SK-N-SH (cell line): ENCODE results near the gene TMEM132D. TPM values are rescaled to one million over a fixed set of nuclear protein-coding genes. Genes with fewer than 3 reads are reported as not detected.

Experiments used
- CTCF ChIA-PET: fragments of 300-600, 350-600 bp; formaldehyde crosslinking; extraction: SDS; loops from one replicate; lab custom pipeline; 2021; lab: Yijun Ruan, JAX
- POLR2A ChIA-PET: fragments of 350-600 bp; sonication (Branson Sonifier 250); formaldehyde crosslinking; extraction: SDS; loops from one replicate; lab custom pipeline; 2020; ENCODE audit warnings: antibody characterized with exemption, inconsistent platforms; lab: Yijun Ruan, JAX
- DNase-seq: peaks from one replicate; pipeline ENCODE4 v3.0.0; 2012
- H2AFZ ChIP-seq: fragments of 200-600 bp; sonication (generic); 2 replicates; pipeline ENCODE4 v1.8.1; 2016; ENCODE audit warnings: antibody characterized with exemption, mild to moderate bottlenecking, low read depth
- H3F3A ChIP-seq: fragments of 200-600 bp; sonication (generic); replicated peaks from 2 replicates; pipeline ENCODE3; 2016; ENCODE audit warnings: antibody characterized with exemption, mild to moderate bottlenecking; ENCODE audit not compliant: insufficient read depth
- H3K27ac ChIP-seq, 2 experiments: fragments of 200-500 bp in 1 of 2; fragments of 200-600 bp in 1 of 2; sonication (Bioruptor generic) in 1 of 2; sonication (generic), shearing (Covaris generic) in 1 of 2; 2 replicates each; pipeline versions ENCODE4 v1.5.1 to v1.6.1; 2014 to 2016; ENCODE audit warnings: low read depth in 2 of 2, inconsistent platforms in 1 of 2, low read length in 1 of 2, mild to moderate bottlenecking in 1 of 2, mixed read lengths in 1 of 2
- H3K27me3 ChIP-seq: fragments of 200-600 bp; sonication (generic), shearing (Covaris generic); 2 replicates; pipeline ENCODE4 v1.6.1; 2016; ENCODE audit warnings: mixed run types; ENCODE audit not compliant: insufficient read depth
- H3K36me3 ChIP-seq, 2 experiments: fragments of 200-500 bp in 1 of 2; fragments of 200-600 bp in 1 of 2; sonication (Bioruptor generic) in 1 of 2; sonication (generic) in 1 of 2; replicated peaks in 1 of 2; 2 replicates each; pipeline versions ENCODE3 to v1.5.1; 2014 to 2016; ENCODE audit warnings: low read length in 1 of 2, mild to moderate bottlenecking in 1 of 2; ENCODE audit not compliant: insufficient read depth in 2 of 2, control insufficient read depth in 1 of 2
- H3K4me1 ChIP-seq, 2 experiments: fragments of 200-500 bp in 1 of 2; fragments of 200-600 bp in 1 of 2; sonication (Bioruptor generic) in 1 of 2; sonication (generic), shearing (Covaris generic) in 1 of 2; 2 replicates each; pipeline versions ENCODE4 v1.5.1 to v1.6.1; 2014 to 2016; ENCODE audit warnings: low read depth in 1 of 2, low read length in 1 of 2, mixed run types in 1 of 2; ENCODE audit not compliant: insufficient read depth in 2 of 2, control insufficient read depth in 1 of 2
- H3K4me2 ChIP-seq: fragments of 200-600 bp; sonication (generic), shearing (Covaris generic); 2 replicates; pipeline ENCODE4 v1.6.1; 2017; ENCODE audit warnings: mixed run types
- H3K4me3 ChIP-seq, 2 experiments: fragments of 200-500 bp in 1 of 2; fragments of 200-600 bp in 1 of 2; sonication (Bioruptor generic) in 1 of 2; sonication (generic), shearing (Covaris generic) in 1 of 2; 2 replicates each; pipeline versions ENCODE4 v1.5.1 to v1.8.1; 2014 to 2016; ENCODE audit warnings: low read depth in 2 of 2, inconsistent platforms in 1 of 2, low read length in 1 of 2, mild to moderate bottlenecking in 1 of 2, mixed read lengths in 1 of 2, moderate library complexity in 1 of 2
- H3K79me2 ChIP-seq: fragments of 200-600 bp; sonication (generic); 2 replicates; pipeline ENCODE4 v1.8.1; 2017; ENCODE audit warnings: mild to moderate bottlenecking; ENCODE audit not compliant: insufficient read depth
- H3K9ac ChIP-seq: fragments of 200-600 bp; sonication (generic); 2 replicates; pipeline ENCODE4 v1.6.1; 2017; ENCODE audit warnings: mixed run types
- H3K9me2 ChIP-seq: fragments of 200-600 bp; sonication (generic); 2 replicates; pipeline ENCODE4 v1.6.1; 2017; ENCODE audit warnings: mixed run types
- H3K9me3 ChIP-seq: fragments of 200-600 bp; sonication (generic); 2 replicates; pipeline ENCODE4 v1.6.1; 2017; ENCODE audit warnings: mixed run types, mild to moderate bottlenecking, moderate library complexity
- H4K20me1 ChIP-seq: fragments of 200-600 bp; sonication (generic); 2 replicates; pipeline ENCODE4 v1.6.1; 2017; ENCODE audit warnings: mild to moderate bottlenecking, mixed run types; ENCODE audit not compliant: insufficient read depth
- CHD2 ChIP-seq: fragments of 150-350 bp; IDR thresholded peaks from 2 replicates; pipeline ENCODE4 v1.6.1; 2018; ENCODE audit warnings: low read length; ENCODE audit not compliant: partially characterized antibody
- ELF1 ChIP-seq: IDR thresholded peaks from 2 replicates; pipeline ENCODE4 v1.4.0; 2012
- FOSL2 ChIP-seq: IDR thresholded peaks from 2 replicates; pipeline ENCODE4 v1.4.0; 2012; ENCODE audit warnings: low read depth, mild to moderate bottlenecking, moderate library complexity, borderline replicate concordance
- GABPA ChIP-seq: IDR thresholded peaks from 2 replicates; pipeline ENCODE4 v1.4.0; 2012; ENCODE audit warnings: low read depth, mild to moderate bottlenecking
- IRF3 ChIP-seq: fragments of 150-350 bp; IDR thresholded peaks from 2 replicates; pipeline ENCODE4 v1.6.1; 2016; ENCODE audit warnings: mild to moderate bottlenecking, low read depth, low read length
- MAX ChIP-seq: IDR thresholded peaks from 2 replicates; pipeline ENCODE4 v1.4.0; 2012; ENCODE audit warnings: low read depth
- NRF1 ChIP-seq: IDR thresholded peaks from 2 replicates; pipeline ENCODE4 v1.6.1; 2012; ENCODE audit warnings: low read depth, mild to moderate bottlenecking, low read length
- PBX3 ChIP-seq: IDR thresholded peaks from 2 replicates; pipeline ENCODE4; 2012
- POLR2AphosphoS5 ChIP-seq: IDR thresholded peaks from 2 replicates; pipeline ENCODE4 v1.6.1; 2012; ENCODE audit warnings: low read depth, low read length
- RAD21 ChIP-seq: IDR thresholded peaks from 2 replicates; pipeline ENCODE4 v1.6.1; 2012; ENCODE audit warnings: mild to moderate bottlenecking, low read length
- RCOR1 ChIP-seq: fragments of 150-350 bp; IDR thresholded peaks from 2 replicates; pipeline ENCODE4 v1.6.1; 2017; ENCODE audit warnings: antibody characterized with exemption, low read length
- SIN3A ChIP-seq: IDR thresholded peaks from 2 replicates; pipeline ENCODE4 v1.6.1; 2012; ENCODE audit warnings: low read depth, mild to moderate bottlenecking, low read length, moderate library complexity, borderline replicate concordance
- TCF12 ChIP-seq: IDR thresholded peaks from 2 replicates; pipeline ENCODE4 v1.4.0; 2012
- USF2 ChIP-seq: fragments of 150-350 bp; IDR thresholded peaks from 2 replicates; pipeline ENCODE4 v1.6.1; 2017; ENCODE audit warnings: antibody characterized with exemption, low read length, low read depth, borderline replicate concordance
- YY1 ChIP-seq: IDR thresholded peaks from 2 replicates; pipeline ENCODE4 v1.4.0; 2012; ENCODE audit warnings: low read depth, mild to moderate bottlenecking
- ZBTB33 ChIP-seq: IDR thresholded peaks from 2 replicates; pipeline ENCODE4 v1.4.0; 2012; ENCODE audit warnings: low read depth, borderline replicate concordance
- WGBS: methylation state at CpG from one replicate; pipeline ENCODE4 v1.1.6; 2017; ENCODE audit warnings: low lambda C conversion rate; 5-methylcytosine and 5-hydroxymethylcytosine counted together
- polyA plus RNA-seq, 3 experiments: library from polyadenylated mRNA; depleted of rRNA; stranded (reverse); fragments of >200 nt; gene quantifications; 2 replicates each; pipeline ENCODE4 v1.2.3, GENCODE V29; 2012

Gene TMEM132D
- polyA plus RNA-seq, 1 of the 3 experiments (the other 2 are of a cell fraction), result not detected

GRCh38 chr12:129825316-129825715 lies 78.5 kb downstream of the TMEM132D start (continued):
- TF ChIP-seq GABPA, result no peak
- no peak for TF ChIP-seq RCOR1
- no peak for TF ChIP-seq YY1
- TF ChIP-seq SIN3A, result no peak
- TF ChIP-seq MAX, result no peak
- TF ChIP-seq, all 33 proteins: peak for 0

GRCh38 chr12:129821964-129822363 lies 81.9 kb downstream of the TMEM132D start:
- WGBS, result 16% methylated on average over 5 of the region's 5 CpGs

More at GRCh38 chr12:129821964-129822363, 81.9 kb downstream of the TMEM132D start:
- no peaks in the 10 kb centered on the region; a peak in 1 of 4 replicates for H3K4me1 ChIP-seq
- no peaks in the 10 kb centered on the region for H3F3A ChIP-seq
- H3K9me2 ChIP-seq, result no peaks in the 10 kb centered on the region
- H3K27ac ChIP-seq, result no peak overlapping the region
- H3K79me2 ChIP-seq, result no peaks in the 10 kb centered on the region
- CTCF ChIA-PET, result no interaction called here
- no peak overlapping the region for H2AFZ ChIP-seq
- H3K36me3 ChIP-seq, result no peaks in the 10 kb centered on the region
- H3K4me2 ChIP-seq, result no peak overlapping the region
- H3K9ac ChIP-seq, result no peak overlapping the region
- no peak for DNase-seq
- POLR2A ChIA-PET, result no interaction called here
- TF ChIP-seq IRF3, result no peak
- TF ChIP-seq POLR2AphosphoS5, result no peak
- TF ChIP-seq TCF12, result no peak
- no peak for TF ChIP-seq CHD2
- TF ChIP-seq ELF1, result no peak
- no peak for TF ChIP-seq PBX3
- no peak for TF ChIP-seq ZBTB33
- TF ChIP-seq USF2, result no peak
- TF ChIP-seq MAX, result no peak
- TF ChIP-seq FOSL2, result no peak
- TF ChIP-seq NRF1, result no peak
- TF ChIP-seq RAD21, result no peak
- no peak for TF ChIP-seq RCOR1
- no peak overlapping the region for H3K4me3 ChIP-seq
- no peaks in the 10 kb centered on the region for H3K27me3 ChIP-seq
- no peaks in the 10 kb centered on the region for H4K20me1 ChIP-seq
- no peaks in the 10 kb centered on the region for H3K9me3 ChIP-seq
